Breast epithelium (tissue), 4 donors: ENCODE data around the gene GLIS2. TPM values are rescaled to one million over a fixed set of nuclear protein-coding genes. Genes with fewer than 3 reads are reported as not detected.

Experiments used
- DNase-seq, 2 donors: peaks; one replicate each; pipeline ENCODE4 v3.0.0-alpha.2; 2019; ENCODE audit warnings: low spot score in 2 of 2
- H3K27ac ChIP-seq, 2 donors: fragments of 200-600 bp; sonication (generic) in 1 of 2; one replicate each; pipeline ENCODE4 v1.5.1; 2016 to 2019; ENCODE audit warnings: mild to moderate bottlenecking in 1 of 2
- H3K27me3 ChIP-seq, 2 donors: fragments of 200-600 bp; sonication (generic) in 1 of 2; one replicate each; pipeline versions ENCODE4 v1.5.1 to v1.6.0; 2017 to 2019; ENCODE audit warnings: control low read depth in 1 of 2, mild to moderate bottlenecking in 1 of 2
- H3K36me3 ChIP-seq: fragments of 200-600 bp; one replicate; pipeline ENCODE4 v1.5.1; 2019
- H3K4me1 ChIP-seq, 2 donors: fragments of 200-600 bp; sonication (generic); one replicate each; pipeline ENCODE4 v1.5.1; 2016 to 2019; ENCODE audit warnings: control low read depth in 1 of 2
- H3K4me3 ChIP-seq, 3 donors: fragments of 200-600 bp; sonication (generic); 1 replicate in 2 of 3; 2 replicates in 1 of 3; pipeline ENCODE4 v1.5.1; 2016 to 2019; ENCODE audit warnings: mild to moderate bottlenecking in 3 of 3, moderate library complexity in 2 of 3
- H3K9me3 ChIP-seq, 2 donors: fragments of 200-600 bp; sonication (generic) in 1 of 2; one replicate each; pipeline ENCODE4 v1.5.1; 2016 to 2019; ENCODE audit warnings: control low read depth in 1 of 2
- POLR2A ChIP-seq: fragments of 450-650 bp; IDR thresholded peaks from one replicate; pipeline ENCODE4 v1.6.1; 2016; ENCODE audit warnings: antibody characterized with exemption, mild to moderate bottlenecking, moderate library complexity
- POLR2AphosphoS5 ChIP-seq, 3 donors: sonication (generic); formaldehyde crosslinking; IDR thresholded peaks; one replicate each; pipeline ENCODE4 v1.6.1; 2017; ENCODE audit warnings: antibody characterized with exemption in 3 of 3
- intact Hi-C: fragments of 100-400 bp; cut with DNase I; formaldehyde crosslinking; loops from one replicate; pipeline ENCODE4 v1.15.1; 2023; ENCODE audit warnings: low total_unique reads
- total RNA-seq, 3 donors: library from RNA; depleted of rRNA; stranded (reverse); fragments of >200 nt; gene quantifications; one replicate each; pipeline ENCODE4 v1.1.0, GENCODE V29; 2016
- TF ChIP-seq, protein P1 (sequence below), 3 donors: fragments of 450-650 bp; IDR thresholded peaks; one replicate each; pipeline ENCODE4 v1.5.1; 2016 to 2017; ENCODE audit warnings: antibody characterized with exemption in 3 of 3, mild to moderate bottlenecking in 3 of 3, moderate library complexity in 3 of 3

The GLIS2 gene
- total RNA-seq, 3 donors from 2014 or later = 0.96 to 3.9 (median 1.5) TPM

GRCh38 chr16:4364196-4365013, 48.5 kb downstream of the GLIS2 start:
- Histone ChIP-seq H3K36me3 (no peaks in the 10 kb centered on the region), H3K4me1 (peaks cover 3 to 9% of the 10 kb centered on the region in 2 donors), H3K4me3 (no peak overlapping the region), H3K27me3 (no peaks in the 10 kb centered on the region), H3K9me3 (no peaks in the 10 kb centered on the region), H3K27ac (no peak overlapping the region)
- intact Hi-C loops = loop anchor here (2.0 kb wide), 1 partner anchor 36 kb away; no protein-coding TSS in a partner anchor
- no peak for DNase-seq
- TF ChIP-seq POLR2A (no peak), POLR2AphosphoS5 (IDR thresholded peaks at IDR 0.05) (no peak)
- TF ChIP-seq, protein P1, sequence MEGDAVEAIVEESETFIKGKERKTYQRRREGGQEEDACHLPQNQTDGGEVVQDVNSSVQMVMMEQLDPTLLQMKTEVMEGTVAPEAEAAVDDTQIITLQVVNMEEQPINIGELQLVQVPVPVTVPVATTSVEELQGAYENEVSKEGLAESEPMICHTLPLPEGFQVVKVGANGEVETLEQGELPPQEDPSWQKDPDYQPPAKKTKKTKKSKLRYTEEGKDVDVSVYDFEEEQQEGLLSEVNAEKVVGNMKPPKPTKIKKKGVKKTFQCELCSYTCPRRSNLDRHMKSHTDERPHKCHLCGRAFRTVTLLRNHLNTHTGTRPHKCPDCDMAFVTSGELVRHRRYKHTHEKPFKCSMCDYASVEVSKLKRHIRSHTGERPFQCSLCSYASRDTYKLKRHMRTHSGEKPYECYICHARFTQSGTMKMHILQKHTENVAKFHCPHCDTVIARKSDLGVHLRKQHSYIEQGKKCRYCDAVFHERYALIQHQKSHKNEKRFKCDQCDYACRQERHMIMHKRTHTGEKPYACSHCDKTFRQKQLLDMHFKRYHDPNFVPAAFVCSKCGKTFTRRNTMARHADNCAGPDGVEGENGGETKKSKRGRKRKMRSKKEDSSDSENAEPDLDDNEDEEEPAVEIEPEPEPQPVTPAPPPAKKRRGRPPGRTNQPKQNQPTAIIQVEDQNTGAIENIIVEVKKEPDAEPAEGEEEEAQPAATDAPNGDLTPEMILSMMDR (IDR thresholded peaks at IDR 0.05) = no peak

DNA sequence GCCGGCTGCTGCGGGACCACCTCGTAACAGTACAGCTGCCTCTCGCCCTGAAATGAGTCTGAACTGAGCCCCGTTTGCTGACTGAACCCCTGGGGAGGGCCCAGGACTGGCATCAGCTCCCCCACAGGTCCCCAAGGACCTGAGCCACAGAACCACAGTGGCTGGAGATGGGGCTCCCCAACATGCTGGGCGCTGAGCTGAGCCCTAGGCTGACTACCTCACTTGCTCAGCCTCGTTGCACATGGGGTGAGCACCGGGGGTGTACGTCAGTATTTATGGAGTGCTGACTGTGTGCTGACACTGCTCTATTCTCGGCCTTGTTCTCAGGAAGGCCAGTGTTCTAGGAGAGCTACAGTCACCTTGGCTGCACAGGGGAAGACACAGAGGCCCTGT, 49.1 kb downstream of the GLIS2 start:
- H3K27ac ChIP-seq = no peak overlapping the region

DNA sequence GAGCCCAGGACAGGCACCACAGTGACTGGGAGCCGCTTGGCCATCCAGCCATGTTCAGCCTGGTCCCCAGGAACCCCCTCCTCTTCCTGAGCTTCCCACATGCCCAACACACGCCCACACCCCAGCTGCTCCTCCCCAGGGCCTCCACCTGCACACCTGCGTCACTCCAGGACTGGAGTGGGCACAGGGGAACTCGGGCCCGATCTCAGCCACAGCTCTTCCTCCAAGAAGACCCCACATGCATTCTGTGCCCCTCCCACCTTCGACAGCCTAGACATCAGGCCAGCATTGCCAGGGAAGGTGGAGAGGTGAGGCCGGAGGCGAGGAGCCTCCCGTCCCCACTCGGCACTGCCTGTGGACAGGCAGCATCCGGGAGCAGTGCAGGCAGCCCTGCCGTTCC, 49.7 kb downstream of the GLIS2 start:
- H3K27me3 ChIP-seq = no peaks in the 10 kb centered on the region
- H3K4me1 ChIP-seq = peaks cover 3 to 22% of the 10 kb centered on the region in 2 donors
- TF ChIP-seq POLR2AphosphoS5 (IDR thresholded peaks at IDR 0.05) = no peak
- TF ChIP-seq, protein P1 (IDR thresholded peaks at IDR 0.05) = no peak
- no peak overlapping the region for H3K4me3 ChIP-seq
- no peaks in the 10 kb centered on the region for H3K36me3 ChIP-seq
- intact Hi-C loops = loop anchor here (2.0 kb wide), 1 partner anchor 35 kb away; no protein-coding TSS in a partner anchor
- no peaks in the 10 kb centered on the region for H3K9me3 ChIP-seq
- no peak for DNase-seq
- H3K27ac ChIP-seq = no peak overlapping the region

More for the DNA sequence above, 49.1 kb downstream of the GLIS2 start:
- H3K27me3 ChIP-seq = no peaks in the 10 kb centered on the region
- no peaks in the 10 kb centered on the region for H3K9me3 ChIP-seq
- H3K4me1 ChIP-seq = peaks cover 3 to 15% of the 10 kb centered on the region in 2 donors
- H3K36me3 ChIP-seq = no peaks in the 10 kb centered on the region
- intact Hi-C loops = loop anchor here (2.0 kb wide), 1 partner anchor 36 kb away; no protein-coding TSS in a partner anchor
- TF ChIP-seq, protein P1 (IDR thresholded peaks at IDR 0.05) = no peak
- TF ChIP-seq POLR2A (no peak), POLR2AphosphoS5 (IDR thresholded peaks at IDR 0.05) (no peak)
- H3K4me3 ChIP-seq = no peak overlapping the region
- no peak for DNase-seq

DNA sequence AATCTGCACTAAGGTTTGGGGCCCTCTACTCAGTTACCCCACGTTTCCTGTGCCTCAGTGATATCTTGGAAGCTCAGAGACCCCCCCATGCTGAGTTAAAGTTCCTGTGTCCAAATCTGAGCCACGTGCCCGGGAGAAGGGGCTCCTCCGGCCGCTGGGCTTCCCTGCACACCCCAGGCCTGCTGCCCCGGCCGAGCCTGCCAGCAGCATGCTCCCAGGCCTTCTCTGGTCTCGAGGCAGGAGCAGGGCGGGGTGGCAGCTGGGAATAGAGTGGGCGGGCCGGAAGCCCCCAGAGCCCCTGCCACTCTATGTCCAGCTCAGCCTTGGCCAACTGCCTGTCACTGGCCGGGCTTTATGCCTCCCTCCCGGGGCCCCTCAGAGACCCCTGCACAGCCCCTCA, 50.1 kb downstream of the GLIS2 start:
- DNase-seq = no peak
- Histone ChIP-seq H3K4me1 (peaks cover 3 to 24% of the 10 kb centered on the region in 2 donors), H3K27ac (no peak overlapping the region), H3K9me3 (no peaks in the 10 kb centered on the region), H3K4me3 (no peak overlapping the region), H3K36me3 (no peaks in the 10 kb centered on the region), H3K27me3 (no peaks in the 10 kb centered on the region)
- intact Hi-C loops = no loop called here
- TF ChIP-seq POLR2A (no peak), POLR2AphosphoS5 (IDR thresholded peaks at IDR 0.05) (no peak)
- TF ChIP-seq, protein P1 (IDR thresholded peaks at IDR 0.05) = no peak

GRCh38 chr16:4367393-4367856, 51.6 kb downstream of the GLIS2 start:
- no peak for DNase-seq

More at GRCh38 chr16:4367393-4367856, 51.6 kb downstream of the GLIS2 start:
- intact Hi-C loops = no loop called here
- no peak for TF ChIP-seq POLR2A
- TF ChIP-seq, protein P1 (IDR thresholded peaks at IDR 0.05) = no peak
- no peaks in the 10 kb centered on the region for H3K27me3 ChIP-seq
- peak overlapping the region; percentile 28 to 91 for H3K27ac ChIP-seq
- H3K9me3 ChIP-seq = no peaks in the 10 kb centered on the region
- H3K36me3 ChIP-seq = no peaks in the 10 kb centered on the region
- H3K4me1 ChIP-seq = peaks cover 3 to 29% of the 10 kb centered on the region in 2 donors
- H3K4me3 ChIP-seq = no peak overlapping the region
